Neuronal stem cell (in vitro differentiated cells): ENCODE measurements around the gene CDH13.

Experiments
- DNase-seq: peaks from one replicate; pipeline ENCODE4 v3.0.0-alpha.2; 2013; ENCODE audit warnings: low spot score
- H2AFZ ChIP-seq: one replicate; pipeline ENCODE4 v1.6.1; 2013; ENCODE audit warnings: mild to moderate bottlenecking, low read length, inconsistent platforms
- H2AK5ac ChIP-seq: 2 replicates; pipeline ENCODE4 v1.6.1; 2013; ENCODE audit warnings: low read depth, mild to moderate bottlenecking, inconsistent platforms, low read length, moderate library complexity, mixed read lengths
- H2BK120ac ChIP-seq: 2 replicates; pipeline ENCODE4 v1.6.1; 2013; ENCODE audit warnings: low read depth, mild to moderate bottlenecking, inconsistent platforms, low read length, moderate library complexity, mixed read lengths
- H2BK12ac ChIP-seq: one replicate; pipeline ENCODE4 v1.6.1; 2013; ENCODE audit warnings: low read length, inconsistent platforms
- H2BK15ac ChIP-seq: 2 replicates; pipeline ENCODE4 v1.6.1; 2013; ENCODE audit warnings: mild to moderate bottlenecking, low read length, inconsistent platforms, mixed read lengths
- H2BK5ac ChIP-seq: one replicate; pipeline ENCODE4 v1.6.1; 2013; ENCODE audit warnings: inconsistent platforms, mild to moderate bottlenecking, low read length, moderate library complexity
- H3K14ac ChIP-seq: one replicate; pipeline ENCODE4 v1.6.1; 2013; ENCODE audit warnings: low read length, inconsistent platforms
- H3K18ac ChIP-seq: 2 replicates; pipeline ENCODE4 v1.6.1; 2013; ENCODE audit warnings: low read length, inconsistent platforms
- H3K23ac ChIP-seq: 2 replicates; pipeline ENCODE4 v1.6.1; 2013; ENCODE audit warnings: low read depth, mild to moderate bottlenecking, mixed read lengths, low read length, inconsistent platforms; ENCODE audit not compliant: poor library complexity
- H3K27ac ChIP-seq: replicated peaks from 3 replicates; pipeline ENCODE4 v1.5.1; 2013; ENCODE audit warnings: low read length, inconsistent platforms
- H3K27me3 ChIP-seq, 3 experiments: 2 replicates each; pipeline ENCODE4 v1.6.1; 2013; ENCODE audit warnings: low read length in 3 of 3, mild to moderate bottlenecking in 2 of 3, inconsistent platforms in 1 of 3, low read depth in 1 of 3, mixed read lengths in 1 of 3, moderate library complexity in 1 of 3; ENCODE audit not compliant: control insufficient read depth in 3 of 3, insufficient read depth in 3 of 3
- H3K36me3 ChIP-seq, 2 donors: replicated peaks in 1 of 2; 2 replicates each; pipeline ENCODE4 v1.6.1; 2013; ENCODE audit warnings: low read length in 2 of 2; ENCODE audit not compliant: control insufficient read depth in 2 of 2, insufficient read depth in 2 of 2
- H3K4ac ChIP-seq: 2 replicates; pipeline ENCODE4 v1.6.1; 2013; ENCODE audit warnings: inconsistent platforms, mild to moderate bottlenecking, low read length, moderate library complexity
- H3K4me1 ChIP-seq, 2 donors: 1 replicate in 1 of 2; 2 replicates in 1 of 2; pipeline ENCODE4 v1.6.1; 2013; ENCODE audit warnings: low read length in 2 of 2, low read depth in 1 of 2; ENCODE audit not compliant: control insufficient read depth in 2 of 2, insufficient read depth in 1 of 2
- H3K4me2 ChIP-seq: one replicate; pipeline ENCODE4 v1.6.1; 2013; ENCODE audit warnings: mild to moderate bottlenecking, low read length, inconsistent platforms; ENCODE audit not compliant: insufficient read depth, poor library complexity, severe bottlenecking
- H3K4me3 ChIP-seq, 2 donors: 2 replicates each; pipeline ENCODE4 v1.5.1; 2013; ENCODE audit warnings: low read length in 2 of 2, mild to moderate bottlenecking in 2 of 2, inconsistent platforms in 1 of 2, moderate library complexity in 1 of 2
- H3K79me1 ChIP-seq: one replicate; pipeline ENCODE4 v1.6.1; 2013; ENCODE audit warnings: low read depth, mild to moderate bottlenecking, inconsistent platforms, low read length, moderate library complexity
- H3K9ac ChIP-seq: one replicate; pipeline ENCODE4 v1.6.1; 2013; ENCODE audit warnings: mild to moderate bottlenecking, low read depth, low read length, inconsistent platforms; ENCODE audit not compliant: poor library complexity
- H3K9me3 ChIP-seq, 2 donors: replicated peaks in 1 of 2; 2 replicates each; pipeline versions ENCODE3 to v1.6.1; 2013; ENCODE audit warnings: low read length in 2 of 2, mild to moderate bottlenecking in 2 of 2, inconsistent platforms in 1 of 2, low read depth in 1 of 2, mixed read lengths in 1 of 2, moderate library complexity in 1 of 2; ENCODE audit not compliant: control insufficient read depth in 2 of 2, insufficient read depth in 1 of 2
- H4K8ac ChIP-seq: one replicate; pipeline ENCODE4 v1.6.1; 2013; ENCODE audit warnings: low read depth, mild to moderate bottlenecking, inconsistent platforms, low read length, moderate library complexity
- H4K91ac ChIP-seq: one replicate; pipeline ENCODE4 v1.6.1; 2013; ENCODE audit warnings: low read length, low read depth, mild to moderate bottlenecking, inconsistent platforms; ENCODE audit not compliant: poor library complexity
- WGBS, 2 donors: extraction: QIAGEN DNeasy Blood & Tissue Kit; methylation state at CpG; one replicate each; pipeline ENCODE4 v1.1.7; 2013; ENCODE audit warnings: missing lambda C conversion rate in 2 of 2, mixed read lengths in 1 of 2; ENCODE audit not compliant: insufficient read length in 2 of 2, insufficient replicate concordance in 1 of 2; ENCODE audit errors: extremely low coverage in 2 of 2; 5-methylcytosine and 5-hydroxymethylcytosine counted together

The CDH13 gene

GRCh38 chr16:83392743-83393142, 766.0 kb downstream of the CDH13 start:
- Histone ChIP-seq H2BK5ac (no peak overlapping the region), H3K27me3 (no peaks in the 10 kb centered on the region), H2AK5ac (no peak overlapping the region), H3K14ac (no peak overlapping the region), H3K4me3 (no peak overlapping the region), H2BK120ac (no peak overlapping the region), H2BK12ac (no peak overlapping the region), H4K91ac (no peak overlapping the region), H3K79me1 (no peaks in the 10 kb centered on the region), H4K8ac (no peak overlapping the region), H3K23ac (no peak overlapping the region), H3K9me3 (no peaks in the 10 kb centered on the region), H3K4me2 (no peak overlapping the region), H3K36me3 (no peaks in the 10 kb centered on the region), H3K4ac (no peak overlapping the region), H2BK15ac (no peak overlapping the region), H2AFZ (no peak overlapping the region), H3K9ac (no peak overlapping the region), H3K27ac (no peak overlapping the region), H3K4me1 (no peaks in the 10 kb centered on the region), H3K18ac (no peak overlapping the region)
- no peak for DNase-seq
- WGBS, 2 donors = no CpG with 5 or more reads among the region's 4 CpGs

GRCh38 chr16:83393196-83393981, 766.6 kb downstream of the CDH13 start:
- H3K36me3 ChIP-seq = no peaks in the 10 kb centered on the region
- no peak overlapping the region for H2BK5ac ChIP-seq
- no peak overlapping the region for H3K23ac ChIP-seq
- H3K27ac ChIP-seq = no peak overlapping the region
- H3K79me1 ChIP-seq = no peaks in the 10 kb centered on the region
- no peak overlapping the region for H3K14ac ChIP-seq
- H3K18ac ChIP-seq = no peak overlapping the region
- H2BK12ac ChIP-seq = no peak overlapping the region
- H3K4me2 ChIP-seq = no peak overlapping the region
- H2AFZ ChIP-seq = no peak overlapping the region
- WGBS, 2 donors = no CpG with 5 or more reads among the region's 6 CpGs
- H2AK5ac ChIP-seq = no peak overlapping the region
- no peak for DNase-seq
- no peak overlapping the region for H2BK15ac ChIP-seq
- H4K91ac ChIP-seq = no peak overlapping the region
- H3K9ac ChIP-seq = no peak overlapping the region
- no peaks in the 10 kb centered on the region for H3K27me3 ChIP-seq
- no peaks in the 10 kb centered on the region for H3K9me3 ChIP-seq
- H3K4me1 ChIP-seq = no peaks in the 10 kb centered on the region
- no peak overlapping the region for H2BK120ac ChIP-seq
- H3K4me3 ChIP-seq = no peak overlapping the region
- no peak overlapping the region for H4K8ac ChIP-seq
- H3K4ac ChIP-seq = no peak overlapping the region

GRCh38 chr16:83397601-83398291, 771.0 kb downstream of the CDH13 start:
- no peaks in the 10 kb centered on the region for H3K27me3 ChIP-seq
- no peak overlapping the region for H3K4ac ChIP-seq
- no peaks in the 10 kb centered on the region for H3K79me1 ChIP-seq
- no peak overlapping the region for H3K23ac ChIP-seq
- H3K9me3 ChIP-seq = no peaks in the 10 kb centered on the region
- no peak overlapping the region for H3K27ac ChIP-seq
- no peak overlapping the region for H3K4me2 ChIP-seq
- no peak overlapping the region for H2BK12ac ChIP-seq
- H3K36me3 ChIP-seq = no peaks in the 10 kb centered on the region
- H4K8ac ChIP-seq = no peak overlapping the region
- H3K18ac ChIP-seq = no peak overlapping the region
- no peak overlapping the region for H4K91ac ChIP-seq
- no peak overlapping the region for H2BK15ac ChIP-seq
- H3K9ac ChIP-seq = no peak overlapping the region
- WGBS, 2 donors = no CpG with 5 or more reads among the region's 4 CpGs
- H3K4me1 ChIP-seq = no peaks in the 10 kb centered on the region
- H2BK5ac ChIP-seq = no peak overlapping the region
- H2BK120ac ChIP-seq = no peak overlapping the region
- no peak overlapping the region for H3K4me3 ChIP-seq
- no peak overlapping the region for H2AK5ac ChIP-seq
- H2AFZ ChIP-seq = no peak overlapping the region
- no peak overlapping the region for H3K14ac ChIP-seq
- no peak for DNase-seq

- no peak overlapping the region for H2BK15ac ChIP-seq
- no peaks in the 10 kb centered on the region for H3K4me1 ChIP-seq
- H2AFZ ChIP-seq = no peak overlapping the region
- H4K8ac ChIP-seq = no peak overlapping the region
- DNase-seq = no peak
- no peak overlapping the region for H2AK5ac ChIP-seq
- no peak overlapping the region for H4K91ac ChIP-seq
- no peak overlapping the region for H3K4me2 ChIP-seq
- no peaks in the 10 kb centered on the region for H3K9me3 ChIP-seq
- no peak overlapping the region for H3K4ac ChIP-seq
- no peak overlapping the region for H3K9ac ChIP-seq
- no peak overlapping the region for H3K14ac ChIP-seq
- no peak overlapping the region for H2BK5ac ChIP-seq
- WGBS, 2 donors = no CpG with 5 or more reads among the region's 4 CpGs
- H3K23ac ChIP-seq = no peak overlapping the region
- no peak overlapping the region for H3K27ac ChIP-seq
- H3K18ac ChIP-seq = no peak overlapping the region
- no peak overlapping the region for H3K4me3 ChIP-seq
- H2BK120ac ChIP-seq = no peak overlapping the region
- H3K36me3 ChIP-seq = no peaks in the 10 kb centered on the region
- H3K79me1 ChIP-seq = no peaks in the 10 kb centered on the region
- no peak overlapping the region for H2BK12ac ChIP-seq
- H3K27me3 ChIP-seq = no peaks in the 10 kb centered on the region
Observed at GRCh38 chr16:83400234-83400633, 773.5 kb downstream of the CDH13 start.
